OCI-LY1 (cell line): ENCODE results near the gene ANKRD36C.
"Not testable (repeated sequence)": the region's sequence is repeated elsewhere in the genome, so short reads cannot be mapped to it uniquely, and the experiment has no call there.

Experiments used
- H2AFZ ChIP-seq: fragments of 200-600 bp; sonication (generic), shearing (Covaris generic); 2 replicates; pipeline ENCODE4 v1.6.0; 2014; ENCODE audit warnings: antibody characterized with exemption, mild to moderate bottlenecking, low read length
- H3F3A ChIP-seq: fragments of 200-600 bp; sonication (generic), shearing (Covaris generic); 2 replicates; pipeline ENCODE4 v1.6.0; 2014; ENCODE audit warnings: mild to moderate bottlenecking, antibody characterized with exemption, low read length, moderate library complexity; ENCODE audit not compliant: insufficient read depth
- H3K27ac ChIP-seq: fragments of 200-600 bp; sonication (generic); 2 replicates; pipeline ENCODE4 v1.5.1; 2014; ENCODE audit warnings: low read length, mixed run types, mild to moderate bottlenecking, low read depth; ENCODE audit not compliant: poor library complexity, severe bottlenecking
- H3K27me3 ChIP-seq: fragments of 200-600 bp; sonication (generic); 2 replicates; pipeline ENCODE4 v1.6.0; 2014; ENCODE audit warnings: antibody characterized with exemption, mild to moderate bottlenecking, low read length, moderate library complexity; ENCODE audit not compliant: insufficient read depth
- H3K36me3 ChIP-seq: fragments of 200-600 bp; sonication (generic); 2 replicates; pipeline ENCODE4 v1.6.1; 2014; ENCODE audit warnings: mild to moderate bottlenecking, antibody characterized with exemption, low read length, moderate library complexity, mixed read lengths; ENCODE audit not compliant: insufficient read depth
- H3K4me1 ChIP-seq: fragments of 200-600 bp; sonication (generic); 2 replicates; pipeline ENCODE4 v1.5.1; 2014; ENCODE audit warnings: mild to moderate bottlenecking, low read length, moderate library complexity; ENCODE audit not compliant: insufficient read depth, severe bottlenecking
- H3K4me2 ChIP-seq: fragments of 200-600 bp; sonication (generic), shearing (Covaris generic); 2 replicates; pipeline ENCODE4 v1.6.1; 2014; ENCODE audit warnings: low read length
- H3K4me3 ChIP-seq: fragments of 200-600 bp; sonication (generic); 2 replicates; pipeline ENCODE4 v1.5.1; 2014; ENCODE audit warnings: low read length, low read depth, mild to moderate bottlenecking, mixed read lengths; ENCODE audit not compliant: poor library complexity, severe bottlenecking
- H3K79me2 ChIP-seq: fragments of 200-600 bp; shearing (Covaris generic); 2 replicates; pipeline ENCODE4 v1.6.1; 2016; ENCODE audit warnings: mixed run types, low read length, mixed read lengths; ENCODE audit not compliant: insufficient read depth
- H3K9ac ChIP-seq: fragments of 200-600 bp; sonication (generic), shearing (Covaris generic); 2 replicates; pipeline ENCODE4 v1.6.1; 2014; ENCODE audit warnings: mild to moderate bottlenecking, low read length, mixed read lengths
- H3K9me2 ChIP-seq: fragments of 200-600 bp; sonication (generic), shearing (Covaris generic); 2 replicates; pipeline ENCODE4 v1.6.1; 2014; ENCODE audit warnings: low read depth, mild to moderate bottlenecking, low read length, mixed read lengths
- H3K9me3 ChIP-seq: fragments of 200-600 bp; shearing (Covaris generic); 2 replicates; pipeline ENCODE4 v1.6.1; 2014; ENCODE audit warnings: low read length, mixed read lengths
- H4K20me1 ChIP-seq: fragments of 200-600 bp; sonication (generic), shearing (Covaris generic); 2 replicates; pipeline ENCODE4 v1.6.0; 2016; ENCODE audit warnings: mild to moderate bottlenecking, low read length; ENCODE audit not compliant: insufficient read depth

The ANKRD36C gene

DNA sequence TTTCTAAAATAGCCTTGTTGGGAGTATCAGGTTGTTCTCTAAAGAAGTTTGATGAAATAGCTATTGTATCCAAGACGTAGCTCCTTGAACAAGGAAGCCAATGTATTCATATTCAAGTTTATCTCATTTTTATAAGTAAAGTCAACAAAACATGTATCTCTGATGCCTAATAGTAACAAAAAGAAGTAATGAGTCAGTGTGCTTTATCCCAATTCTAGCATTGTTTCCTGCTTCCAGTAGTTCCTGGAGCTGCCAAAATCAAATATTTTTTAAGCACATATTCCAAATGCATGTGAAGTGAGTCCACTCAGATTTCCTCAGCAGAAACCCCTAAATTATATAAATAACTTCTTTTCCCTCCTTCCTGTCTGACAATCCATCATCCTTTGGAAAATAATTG lies 74.6 kb downstream of the ANKRD36C start:
- H3K4me3 ChIP-seq, H3K27ac ChIP-seq, H4K20me1 ChIP-seq, H3K9me3 ChIP-seq, H3K27me3 ChIP-seq, H3K4me1 ChIP-seq, H3F3A ChIP-seq, H2AFZ ChIP-seq, H3K9me2 ChIP-seq, H3K4me2 ChIP-seq, H3K9ac ChIP-seq, H3K79me2 ChIP-seq: not testable (repeated sequence)
- peaks cover 10% of the 10 kb centered on the region; the same call in 1 of the 2 replicates for H3K36me3 ChIP-seq

DNA sequence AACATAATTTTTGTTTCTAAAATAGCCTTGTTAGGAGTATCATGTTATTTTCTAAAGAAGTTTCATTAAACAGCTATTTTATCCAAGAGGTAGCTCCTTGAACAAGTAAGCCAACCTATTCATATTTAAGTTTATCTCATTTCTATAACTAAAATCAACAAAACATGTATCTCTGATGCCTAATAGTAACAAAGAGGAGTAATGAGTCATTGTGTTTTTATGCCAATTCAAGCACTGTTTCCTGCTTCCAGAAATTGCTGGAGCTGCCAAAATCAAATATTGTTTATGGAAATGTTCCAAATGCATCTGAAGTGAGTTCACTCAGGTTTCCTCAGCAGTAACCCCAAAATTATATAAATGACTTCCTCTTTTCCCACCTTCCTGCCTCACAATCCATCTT lies 76.5 kb downstream of the ANKRD36C start:
- not testable (repeated sequence) for H3K36me3 ChIP-seq, H3K9me3 ChIP-seq, H3K4me3 ChIP-seq, H3K9me2 ChIP-seq, H4K20me1 ChIP-seq, H3K4me1 ChIP-seq, H3K27me3 ChIP-seq, H3K27ac ChIP-seq, H2AFZ ChIP-seq, H3K79me2 ChIP-seq, H3F3A ChIP-seq, H3K9ac ChIP-seq, H3K4me2 ChIP-seq

- not testable (repeated sequence) for H3F3A ChIP-seq, H3K9ac ChIP-seq
These were observed 80.2 kb downstream of the ANKRD36C start for GRCh38 chr2:95911431-95911830.

DNA sequence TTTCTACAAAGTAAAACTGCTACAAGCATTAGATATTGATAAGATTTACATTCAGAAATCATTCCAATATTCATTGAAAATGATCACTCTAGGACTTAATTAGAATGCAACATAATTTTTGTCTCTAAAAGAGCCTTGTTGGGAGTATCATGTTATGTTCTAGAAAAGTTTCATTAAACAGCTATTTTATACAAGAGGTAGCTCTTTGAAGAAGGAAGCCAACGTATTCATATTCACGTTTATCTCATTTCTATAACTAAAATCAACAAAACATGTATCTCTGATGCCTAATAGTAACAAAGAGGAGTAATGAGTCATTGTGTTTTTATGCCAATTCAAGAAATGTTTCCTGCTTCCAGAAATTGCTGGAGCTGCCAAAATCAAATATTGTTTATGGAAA lies 97.2 kb downstream of the ANKRD36C start:
- not testable (repeated sequence) for H3F3A ChIP-seq, H3K27me3 ChIP-seq, H3K79me2 ChIP-seq, H3K4me1 ChIP-seq, H3K27ac ChIP-seq, H3K36me3 ChIP-seq, H3K9ac ChIP-seq, H3K9me3 ChIP-seq, H3K4me3 ChIP-seq, H2AFZ ChIP-seq, H3K4me2 ChIP-seq, H4K20me1 ChIP-seq, H3K9me2 ChIP-seq

More at GRCh38 chr2:95911431-95911830, 80.2 kb downstream of the ANKRD36C start:
- not testable (repeated sequence) for H3K79me2 ChIP-seq, H3K9me2 ChIP-seq, H3K9me3 ChIP-seq, H3K36me3 ChIP-seq, H3K4me1 ChIP-seq, H3K4me2 ChIP-seq, H3K27ac ChIP-seq, H3K4me3 ChIP-seq, H4K20me1 ChIP-seq, H3K27me3 ChIP-seq, H2AFZ ChIP-seq

- not testable (repeated sequence) for H3K9ac ChIP-seq, H3K27ac ChIP-seq, H3K4me1 ChIP-seq, H3K79me2 ChIP-seq, H3K27me3 ChIP-seq, H3K9me2 ChIP-seq, H4K20me1 ChIP-seq, H3K36me3 ChIP-seq, H3F3A ChIP-seq, H3K4me2 ChIP-seq, H2AFZ ChIP-seq, H3K4me3 ChIP-seq, H3K9me3 ChIP-seq
These were observed 123.7 kb downstream of the ANKRD36C start for GRCh38 chr2:95867929-95868328.

GRCh38 chr2:95867047-95867677 lies 124.5 kb downstream of the ANKRD36C start:
- not testable (repeated sequence) for H3K27ac ChIP-seq, H3K36me3 ChIP-seq, H3K9ac ChIP-seq, H3K9me2 ChIP-seq, H3K27me3 ChIP-seq, H2AFZ ChIP-seq, H3F3A ChIP-seq, H4K20me1 ChIP-seq, H3K4me3 ChIP-seq, H3K4me1 ChIP-seq, H3K4me2 ChIP-seq, H3K79me2 ChIP-seq, H3K9me3 ChIP-seq

- not testable (repeated sequence) for H3K4me2 ChIP-seq, H3K27me3 ChIP-seq, H3F3A ChIP-seq, H3K4me3 ChIP-seq, H3K27ac ChIP-seq, H4K20me1 ChIP-seq, H2AFZ ChIP-seq, H3K9me3 ChIP-seq, H3K9me2 ChIP-seq, H3K79me2 ChIP-seq, H3K9ac ChIP-seq, H3K4me1 ChIP-seq, H3K36me3 ChIP-seq
These were observed 129.5 kb downstream of the ANKRD36C start for GRCh38 chr2:95862121-95862520.
